GM23338 (cell line): ENCODE measurements around the gene LHX5. TPM values are rescaled to one million over a fixed set of nuclear protein-coding genes. Genes with fewer than 3 reads are reported as not detected.
A peak's percentile ranks its signal among the peaks of the same experiment; 100 is the strongest.

Experiments used
- ATAC-seq: fragments of 200-7000 bp; cut with Tn5 transposase; 3 replicates; pipeline ENCODE4 v1.9.1; 2020
- DNase-seq: peaks from one replicate; pipeline ENCODE4 v3.0.0-alpha.2; 2015; ENCODE audit warnings: low spot score
- H2AFZ ChIP-seq: fragments of 200-600 bp; sonication (generic); 2 replicates; pipeline ENCODE4 v1.8.0; 2016; ENCODE audit warnings: antibody characterized with exemption, mild to moderate bottlenecking, moderate library complexity
- H3F3A ChIP-seq: fragments of 200-600 bp; sonication (generic); replicated peaks from 2 replicates; pipeline ENCODE4 v1.8.0; 2017; ENCODE audit warnings: antibody characterized with exemption, mixed run types, low read depth
- H3K27ac ChIP-seq: fragments of 200-600 bp; sonication (generic); 2 replicates; pipeline ENCODE4 v1.6.1; 2016; ENCODE audit warnings: low read depth
- H3K27me3 ChIP-seq: fragments of 200-600 bp; sonication (generic); 2 replicates; pipeline ENCODE4 v1.8.0; 2016; ENCODE audit warnings: mild to moderate bottlenecking, mixed run types, moderate library complexity; ENCODE audit not compliant: insufficient read depth
- H3K36me3 ChIP-seq: fragments of 200-600 bp; sonication (generic); 2 replicates; pipeline ENCODE4 v1.8.0; 2016; ENCODE audit warnings: mild to moderate bottlenecking; ENCODE audit not compliant: insufficient read depth
- H3K4me1 ChIP-seq: fragments of 200-600 bp; sonication (generic); 2 replicates; pipeline ENCODE4 v1.8.0; 2016; ENCODE audit warnings: mild to moderate bottlenecking, moderate library complexity; ENCODE audit not compliant: insufficient read depth
- H3K4me2 ChIP-seq: fragments of 200-600 bp; sonication (generic); 2 replicates; pipeline ENCODE4 v1.7.1; 2017; ENCODE audit warnings: mixed run types
- H3K4me3 ChIP-seq: fragments of 200-600 bp; sonication (generic); 2 replicates; pipeline ENCODE4 v1.6.1; 2016; ENCODE audit warnings: mixed run types
- H3K79me2 ChIP-seq: fragments of 200-600 bp; sonication (generic); replicated peaks from 2 replicates; pipeline ENCODE4 v1.8.0; 2017; ENCODE audit warnings: mild to moderate bottlenecking; ENCODE audit not compliant: insufficient read depth
- H3K9me2 ChIP-seq: fragments of 200-600 bp; sonication (generic); 2 replicates; pipeline ENCODE4 v1.8.0; 2017; ENCODE audit not compliant: insufficient read depth
- H4K20me1 ChIP-seq: fragments of 200-600 bp; sonication (generic); replicated peaks from 2 replicates; pipeline ENCODE4 v1.8.0; 2017; ENCODE audit warnings: mild to moderate bottlenecking; ENCODE audit not compliant: insufficient read depth
- H3K27ac Mint-ChIP-seq: 2 replicates; pipeline ENCODE4 v1.8.0; 2020; ENCODE audit warnings: inconsistent platforms, mild to moderate bottlenecking, moderate library complexity, mixed read lengths
- H3K27me3 Mint-ChIP-seq: 3 replicates; pipeline ENCODE4 v1.8.0; 2022; ENCODE audit warnings: low read depth, mild to moderate bottlenecking, moderate library complexity, mixed read lengths, inconsistent platforms; ENCODE audit not compliant: insufficient read depth, poor library complexity
- H3K36me3 Mint-ChIP-seq: 3 replicates; pipeline ENCODE4 v1.8.0; 2021; ENCODE audit warnings: low read depth, mild to moderate bottlenecking, inconsistent platforms, moderate library complexity, mixed read lengths
- H3K4me1 Mint-ChIP-seq: 3 replicates; pipeline ENCODE4 v1.8.0; 2020; ENCODE audit warnings: mild to moderate bottlenecking, inconsistent platforms, mixed read lengths
- H3K4me3 Mint-ChIP-seq: 3 replicates; pipeline ENCODE4 v1.8.0; 2021; ENCODE audit warnings: moderate library complexity, mild to moderate bottlenecking, inconsistent platforms, mixed read lengths
- H3K9me3 Mint-ChIP-seq: 3 replicates; pipeline ENCODE4 v1.8.0; 2020; ENCODE audit warnings: moderate library complexity, mild to moderate bottlenecking, inconsistent platforms, mixed read lengths
- CREB1 ChIP-seq: fragments of 250-450 bp; sonication (Bioruptor Pico); IDR thresholded peaks from 2 replicates; pipeline ENCODE4 v1.5.0; 2020; ENCODE audit warnings: low read depth, mild to moderate bottlenecking, moderate library complexity
- EZH2 ChIP-seq: fragments of 200-600 bp; sonication (generic); IDR thresholded peaks from one replicate; pipeline ENCODE4 v1.8.0; 2017; ENCODE audit warnings: antibody characterized with exemption, mild to moderate bottlenecking, low read depth; ENCODE audit not compliant: unreplicated experiment
- EZH2phosphoT487 ChIP-seq: fragments of 200-600 bp; sonication (generic); IDR thresholded peaks from one replicate; pipeline ENCODE4 v1.8.1; 2018; ENCODE audit warnings: antibody characterized with exemption; ENCODE audit not compliant: unreplicated experiment
- JUNB ChIP-seq: IDR thresholded peaks from one replicate; pipeline ENCODE4 v1.6.1; 2016; ENCODE audit warnings: antibody characterized with exemption; ENCODE audit not compliant: unreplicated experiment
- NANOG ChIP-seq: IDR thresholded peaks from 2 replicates; pipeline ENCODE4 v1.6.1; 2016; ENCODE audit warnings: antibody characterized with exemption, borderline replicate concordance
- POLR2AphosphoS5 ChIP-seq: IDR thresholded peaks from 2 replicates; pipeline ENCODE4 v1.6.1; 2016; ENCODE audit warnings: antibody characterized with exemption, low read depth
- STAT1 ChIP-seq: IDR thresholded peaks from one replicate; pipeline ENCODE4 v1.6.1; 2016; ENCODE audit warnings: antibody characterized with exemption; ENCODE audit not compliant: unreplicated experiment
- ZNF114 ChIP-seq: fragments of 250-450 bp; sonication (Bioruptor Pico); IDR thresholded peaks from 2 replicates; pipeline ENCODE4 v1.5.0; 2020; ENCODE audit warnings: mild to moderate bottlenecking, moderate library complexity
- ZNF331 ChIP-seq: fragments of 250-450 bp; sonication (Bioruptor Pico); IDR thresholded peaks from 2 replicates; pipeline ENCODE4 v1.5.0; 2020; ENCODE audit warnings: low read depth, mild to moderate bottlenecking, moderate library complexity
- polyA plus RNA-seq: library from polyadenylated mRNA; unstranded; fragments of >200 nt; fragmentation: Nextera tagmentation; extraction: Ambion mirVana; gene quantifications from 2 replicates; pipeline ENCODE4 v1.2.1, GENCODE V29; 2016
- total RNA-seq: library from RNA; depleted of rRNA; stranded (reverse); fragments of >200 nt; shearing (Covaris generic); gene quantifications from 2 replicates; pipeline ENCODE4 v1.2.3, GENCODE V29; 2014
- TF ChIP-seq, protein P1 (sequence below): IDR thresholded peaks from one replicate; pipeline ENCODE4 v1.6.1; 2018; ENCODE audit warnings: antibody characterized with exemption; ENCODE audit not compliant: unreplicated experiment
- TF ChIP-seq, protein P2 (sequence below): fragments of 250-450 bp; sonication (Bioruptor Pico); IDR thresholded peaks from 2 replicates; pipeline ENCODE4 v1.5.0; 2020; ENCODE audit warnings: mild to moderate bottlenecking, moderate library complexity
- TF ChIP-seq, protein P3 (sequence below): IDR thresholded peaks from 2 replicates; pipeline ENCODE4 v1.6.1; 2016; ENCODE audit warnings: antibody characterized with exemption
- TF ChIP-seq, protein P4 (sequence below), 2 experiments: fragments of 200-600 bp in 1 of 2; sonication (generic) in 1 of 2; conservative IDR thresholded peaks; 2 replicates each; pipeline versions ENCODE4 v1.5.1 to v1.6.1; 2016 to 2017; ENCODE audit warnings: antibody characterized with exemption in 2 of 2, low read depth in 2 of 2, mild to moderate bottlenecking in 2 of 2, moderate library complexity in 1 of 2

The LHX5 gene
- total and polyA plus RNA-seq, 2 experiments from 2014 or later: 0.18 TPM; not detected in 1

DNA sequence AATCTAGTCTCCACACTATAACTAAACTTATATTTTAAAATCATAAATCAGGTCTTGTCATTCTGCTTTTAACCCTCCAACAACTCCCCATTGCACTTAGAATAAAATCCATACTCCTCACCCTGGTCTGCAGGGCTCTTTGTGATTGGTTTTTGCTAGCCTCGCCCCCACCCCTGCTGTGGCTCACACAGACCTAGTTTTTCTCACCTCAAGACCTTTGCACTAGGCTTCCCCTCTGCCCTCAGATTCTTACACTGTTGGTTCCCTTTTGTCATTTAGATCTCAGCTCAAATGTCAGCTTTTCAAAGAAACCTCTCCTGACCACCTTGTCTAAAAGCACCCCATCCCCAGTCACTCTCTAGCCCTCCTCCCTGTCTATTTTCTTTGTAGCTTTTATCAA is 10.7 kb upstream of the LHX5 start:
- no peak overlapping the region for H3K4me3 Mint-ChIP-seq
- peaks cover 66% of the 10 kb centered on the region for H3K4me1 ChIP-seq
- DNase-seq (peak; percentile 82), ATAC-seq (peak; percentile 47)
- no peak for TF ChIP-seq ZNF331 (CRISPR knock-in tag)
- TF ChIP-seq, protein P1, sequence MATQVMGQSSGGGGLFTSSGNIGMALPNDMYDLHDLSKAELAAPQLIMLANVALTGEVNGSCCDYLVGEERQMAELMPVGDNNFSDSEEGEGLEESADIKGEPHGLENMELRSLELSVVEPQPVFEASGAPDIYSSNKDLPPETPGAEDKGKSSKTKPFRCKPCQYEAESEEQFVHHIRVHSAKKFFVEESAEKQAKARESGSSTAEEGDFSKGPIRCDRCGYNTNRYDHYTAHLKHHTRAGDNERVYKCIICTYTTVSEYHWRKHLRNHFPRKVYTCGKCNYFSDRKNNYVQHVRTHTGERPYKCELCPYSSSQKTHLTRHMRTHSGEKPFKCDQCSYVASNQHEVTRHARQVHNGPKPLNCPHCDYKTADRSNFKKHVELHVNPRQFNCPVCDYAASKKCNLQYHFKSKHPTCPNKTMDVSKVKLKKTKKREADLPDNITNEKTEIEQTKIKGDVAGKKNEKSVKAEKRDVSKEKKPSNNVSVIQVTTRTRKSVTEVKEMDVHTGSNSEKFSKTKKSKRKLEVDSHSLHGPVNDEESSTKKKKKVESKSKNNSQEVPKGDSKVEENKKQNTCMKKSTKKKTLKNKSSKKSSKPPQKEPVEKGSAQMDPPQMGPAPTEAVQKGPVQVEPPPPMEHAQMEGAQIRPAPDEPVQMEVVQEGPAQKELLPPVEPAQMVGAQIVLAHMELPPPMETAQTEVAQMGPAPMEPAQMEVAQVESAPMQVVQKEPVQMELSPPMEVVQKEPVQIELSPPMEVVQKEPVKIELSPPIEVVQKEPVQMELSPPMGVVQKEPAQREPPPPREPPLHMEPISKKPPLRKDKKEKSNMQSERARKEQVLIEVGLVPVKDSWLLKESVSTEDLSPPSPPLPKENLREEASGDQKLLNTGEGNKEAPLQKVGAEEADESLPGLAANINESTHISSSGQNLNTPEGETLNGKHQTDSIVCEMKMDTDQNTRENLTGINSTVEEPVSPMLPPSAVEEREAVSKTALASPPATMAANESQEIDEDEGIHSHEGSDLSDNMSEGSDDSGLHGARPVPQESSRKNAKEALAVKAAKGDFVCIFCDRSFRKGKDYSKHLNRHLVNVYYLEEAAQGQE: no peak
- TF ChIP-seq ZNF114 (CRISPR knock-in tag): no peak
- TF ChIP-seq EZH2phosphoT487: no peak
- TF ChIP-seq, protein P2, sequence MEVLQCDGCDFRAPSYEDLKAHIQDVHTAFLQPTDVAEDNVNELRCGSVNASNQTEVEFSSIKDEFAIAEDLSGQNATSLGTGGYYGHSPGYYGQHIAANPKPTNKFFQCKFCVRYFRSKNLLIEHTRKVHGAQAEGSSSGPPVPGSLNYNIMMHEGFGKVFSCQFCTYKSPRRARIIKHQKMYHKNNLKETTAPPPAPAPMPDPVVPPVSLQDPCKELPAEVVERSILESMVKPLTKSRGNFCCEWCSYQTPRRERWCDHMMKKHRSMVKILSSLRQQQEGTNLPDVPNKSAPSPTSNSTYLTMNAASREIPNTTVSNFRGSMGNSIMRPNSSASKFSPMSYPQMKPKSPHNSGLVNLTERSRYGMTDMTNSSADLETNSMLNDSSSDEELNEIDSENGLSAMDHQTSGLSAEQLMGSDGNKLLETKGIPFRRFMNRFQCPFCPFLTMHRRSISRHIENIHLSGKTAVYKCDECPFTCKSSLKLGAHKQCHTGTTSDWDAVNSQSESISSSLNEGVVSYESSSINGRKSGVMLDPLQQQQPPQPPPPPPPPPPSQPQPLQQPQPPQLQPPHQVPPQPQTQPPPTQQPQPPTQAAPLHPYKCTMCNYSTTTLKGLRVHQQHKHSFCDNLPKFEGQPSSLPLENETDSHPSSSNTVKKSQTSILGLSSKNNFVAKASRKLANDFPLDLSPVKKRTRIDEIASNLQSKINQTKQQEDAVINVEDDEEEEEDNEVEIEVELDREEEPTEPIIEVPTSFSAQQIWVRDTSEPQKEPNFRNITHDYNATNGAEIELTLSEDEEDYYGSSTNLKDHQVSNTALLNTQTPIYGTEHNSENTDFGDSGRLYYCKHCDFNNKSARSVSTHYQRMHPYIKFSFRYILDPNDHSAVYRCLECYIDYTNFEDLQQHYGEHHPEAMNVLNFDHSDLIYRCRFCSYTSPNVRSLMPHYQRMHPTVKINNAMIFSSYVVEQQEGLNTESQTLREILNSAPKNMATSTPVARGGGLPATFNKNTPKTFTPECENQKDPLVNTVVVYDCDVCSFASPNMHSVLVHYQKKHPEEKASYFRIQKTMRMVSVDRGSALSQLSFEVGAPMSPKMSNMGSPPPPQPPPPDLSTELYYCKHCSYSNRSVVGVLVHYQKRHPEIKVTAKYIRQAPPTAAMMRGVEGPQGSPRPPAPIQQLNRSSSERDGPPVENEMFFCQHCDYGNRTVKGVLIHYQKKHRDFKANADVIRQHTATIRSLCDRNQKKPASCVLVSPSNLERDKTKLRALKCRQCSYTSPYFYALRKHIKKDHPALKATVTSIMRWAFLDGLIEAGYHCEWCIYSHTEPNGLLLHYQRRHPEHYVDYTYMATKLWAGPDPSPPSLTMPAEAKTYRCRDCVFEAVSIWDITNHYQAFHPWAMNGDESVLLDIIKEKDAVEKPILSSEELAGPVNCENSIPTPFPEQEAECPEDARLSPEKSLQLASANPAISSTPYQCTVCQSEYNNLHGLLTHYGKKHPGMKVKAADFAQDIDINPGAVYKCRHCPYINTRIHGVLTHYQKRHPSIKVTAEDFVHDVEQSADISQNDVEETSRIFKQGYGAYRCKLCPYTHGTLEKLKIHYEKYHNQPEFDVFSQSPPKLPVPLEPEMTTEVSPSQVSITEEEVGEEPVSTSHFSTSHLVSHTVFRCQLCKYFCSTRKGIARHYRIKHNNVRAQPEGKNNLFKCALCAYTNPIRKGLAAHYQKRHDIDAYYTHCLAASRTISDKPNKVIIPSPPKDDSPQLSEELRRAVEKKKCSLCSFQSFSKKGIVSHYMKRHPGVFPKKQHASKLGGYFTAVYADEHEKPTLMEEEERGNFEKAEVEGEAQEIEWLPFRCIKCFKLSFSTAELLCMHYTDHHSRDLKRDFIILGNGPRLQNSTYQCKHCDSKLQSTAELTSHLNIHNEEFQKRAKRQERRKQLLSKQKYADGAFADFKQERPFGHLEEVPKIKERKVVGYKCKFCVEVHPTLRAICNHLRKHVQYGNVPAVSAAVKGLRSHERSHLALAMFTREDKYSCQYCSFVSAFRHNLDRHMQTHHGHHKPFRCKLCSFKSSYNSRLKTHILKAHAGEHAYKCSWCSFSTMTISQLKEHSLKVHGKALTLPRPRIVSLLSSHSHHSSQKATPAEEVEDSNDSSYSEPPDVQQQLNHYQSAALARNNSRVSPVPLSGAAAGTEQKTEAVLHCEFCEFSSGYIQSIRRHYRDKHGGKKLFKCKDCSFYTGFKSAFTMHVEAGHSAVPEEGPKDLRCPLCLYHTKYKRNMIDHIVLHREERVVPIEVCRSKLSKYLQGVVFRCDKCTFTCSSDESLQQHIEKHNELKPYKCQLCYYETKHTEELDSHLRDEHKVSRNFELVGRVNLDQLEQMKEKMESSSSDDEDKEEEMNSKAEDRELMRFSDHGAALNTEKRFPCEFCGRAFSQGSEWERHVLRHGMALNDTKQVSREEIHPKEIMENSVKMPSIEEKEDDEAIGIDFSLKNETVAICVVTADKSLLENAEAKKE (CRISPR knock-in tag): no peak; the same call in 1 of the 2 replicates
- no peak for TF ChIP-seq JUNB
- TF ChIP-seq, protein P3, sequence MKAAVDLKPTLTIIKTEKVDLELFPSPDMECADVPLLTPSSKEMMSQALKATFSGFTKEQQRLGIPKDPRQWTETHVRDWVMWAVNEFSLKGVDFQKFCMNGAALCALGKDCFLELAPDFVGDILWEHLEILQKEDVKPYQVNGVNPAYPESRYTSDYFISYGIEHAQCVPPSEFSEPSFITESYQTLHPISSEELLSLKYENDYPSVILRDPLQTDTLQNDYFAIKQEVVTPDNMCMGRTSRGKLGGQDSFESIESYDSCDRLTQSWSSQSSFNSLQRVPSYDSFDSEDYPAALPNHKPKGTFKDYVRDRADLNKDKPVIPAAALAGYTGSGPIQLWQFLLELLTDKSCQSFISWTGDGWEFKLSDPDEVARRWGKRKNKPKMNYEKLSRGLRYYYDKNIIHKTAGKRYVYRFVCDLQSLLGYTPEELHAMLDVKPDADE: no peak
- no peak for TF ChIP-seq CREB1 (CRISPR knock-in tag)
- no peak for TF ChIP-seq EZH2
- no peak for TF ChIP-seq NANOG
- TF ChIP-seq POLR2AphosphoS5: no peak
- TF ChIP-seq, protein P4, sequence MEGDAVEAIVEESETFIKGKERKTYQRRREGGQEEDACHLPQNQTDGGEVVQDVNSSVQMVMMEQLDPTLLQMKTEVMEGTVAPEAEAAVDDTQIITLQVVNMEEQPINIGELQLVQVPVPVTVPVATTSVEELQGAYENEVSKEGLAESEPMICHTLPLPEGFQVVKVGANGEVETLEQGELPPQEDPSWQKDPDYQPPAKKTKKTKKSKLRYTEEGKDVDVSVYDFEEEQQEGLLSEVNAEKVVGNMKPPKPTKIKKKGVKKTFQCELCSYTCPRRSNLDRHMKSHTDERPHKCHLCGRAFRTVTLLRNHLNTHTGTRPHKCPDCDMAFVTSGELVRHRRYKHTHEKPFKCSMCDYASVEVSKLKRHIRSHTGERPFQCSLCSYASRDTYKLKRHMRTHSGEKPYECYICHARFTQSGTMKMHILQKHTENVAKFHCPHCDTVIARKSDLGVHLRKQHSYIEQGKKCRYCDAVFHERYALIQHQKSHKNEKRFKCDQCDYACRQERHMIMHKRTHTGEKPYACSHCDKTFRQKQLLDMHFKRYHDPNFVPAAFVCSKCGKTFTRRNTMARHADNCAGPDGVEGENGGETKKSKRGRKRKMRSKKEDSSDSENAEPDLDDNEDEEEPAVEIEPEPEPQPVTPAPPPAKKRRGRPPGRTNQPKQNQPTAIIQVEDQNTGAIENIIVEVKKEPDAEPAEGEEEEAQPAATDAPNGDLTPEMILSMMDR (conservative IDR thresholded peaks at IDR 0.05; ENCODE audit: low read depth in 2 of 2): no peak
- no peak for TF ChIP-seq STAT1
- H3K27ac ChIP-seq: no peak overlapping the region
- H3K9me3 Mint-ChIP-seq: peaks cover 2% of the 10 kb centered on the region; the same call in 1 of the 3 replicates
- H2AFZ ChIP-seq: no peak overlapping the region
- no peaks in the 10 kb centered on the region for H3K9me2 ChIP-seq
- peaks cover 72% of the 10 kb centered on the region for H3K4me1 Mint-ChIP-seq
- no peak overlapping the region for H3K4me3 ChIP-seq
- H3K4me2 ChIP-seq: peak overlapping the region; percentile 36
- peaks cover 76% of the 10 kb centered on the region for H3K27me3 Mint-ChIP-seq
- H4K20me1 ChIP-seq: no peaks in the 10 kb centered on the region; the same call in none of the 2 replicates
- no peak overlapping the region for H3K27ac Mint-ChIP-seq
- H3F3A ChIP-seq: peaks cover 32% of the 10 kb centered on the region; the same call in 1 of the 2 replicates
- no peaks in the 10 kb centered on the region for H3K36me3 Mint-ChIP-seq
- H3K27me3 ChIP-seq: peaks cover 71% of the 10 kb centered on the region
- H3K36me3 ChIP-seq: no peaks in the 10 kb centered on the region
- no peaks in the 10 kb centered on the region for H3K79me2 ChIP-seq
